DND-41 (cell line): ENCODE data around the gene DNAJC30.

Experiments
- ATAC-seq: fragments of 200-7000 bp; cut with Tn5 transposase; 3 replicates; pipeline ENCODE4 v1.9.1; 2021; ENCODE audit warnings: low read depth; ENCODE audit not compliant: insufficient read depth
- DNase-seq: peaks from one replicate; pipeline ENCODE4 v3.0.0-alpha.2; 2020
- H2AFZ ChIP-seq: 2 replicates; pipeline ENCODE4 v1.6.0; 2012; ENCODE audit warnings: low read depth, low read length
- H3K27ac ChIP-seq: 2 replicates; pipeline ENCODE4 v1.5.1; 2012; ENCODE audit warnings: low read length, inconsistent platforms
- H3K27me3 ChIP-seq: fragments of 200-600 bp; sonication (generic); 2 replicates; pipeline ENCODE4 v1.6.0; 2012; ENCODE audit warnings: low read length, mild to moderate bottlenecking, inconsistent platforms; ENCODE audit not compliant: insufficient read depth, poor library complexity
- H3K36me3 ChIP-seq: 2 replicates; pipeline ENCODE4 v1.5.1; 2012; ENCODE audit warnings: low read length, inconsistent platforms; ENCODE audit not compliant: insufficient read depth
- H3K4me1 ChIP-seq: 2 replicates; pipeline ENCODE4 v1.5.1; 2012; ENCODE audit warnings: mild to moderate bottlenecking, low read length; ENCODE audit not compliant: insufficient read depth
- H3K4me2 ChIP-seq: 2 replicates; pipeline ENCODE4 v1.6.0; 2012; ENCODE audit warnings: mild to moderate bottlenecking, moderate library complexity, low read length, inconsistent platforms; ENCODE audit not compliant: insufficient read depth
- H3K4me3 ChIP-seq, 2 experiments: fragments of 200-600 bp in 1 of 2; shearing (Covaris generic) in 1 of 2; 2 replicates each; pipeline ENCODE4 v1.5.1; 2012 to 2016; ENCODE audit warnings: inconsistent platforms in 2 of 2, low read length in 2 of 2, mild to moderate bottlenecking in 2 of 2, low read depth in 1 of 2, moderate library complexity in 1 of 2
- H3K79me2 ChIP-seq: 2 replicates; pipeline ENCODE4 v1.6.0; 2012; ENCODE audit warnings: low read length, inconsistent platforms; ENCODE audit not compliant: insufficient read depth
- H3K9ac ChIP-seq: 2 replicates; pipeline ENCODE4 v1.6.0; 2012; ENCODE audit warnings: low read depth, mild to moderate bottlenecking, inconsistent platforms, low read length, moderate library complexity
- H3K9me3 ChIP-seq: 2 replicates; pipeline ENCODE4 v1.5.1; 2012; ENCODE audit warnings: low read length, moderate library complexity, mild to moderate bottlenecking, inconsistent platforms; ENCODE audit not compliant: insufficient read depth, severe bottlenecking
- H4K20me1 ChIP-seq: 2 replicates; pipeline ENCODE4 v1.6.0; 2012; ENCODE audit warnings: low read length; ENCODE audit not compliant: insufficient read depth
- EZH2 ChIP-seq: IDR thresholded peaks from 3 replicates; pipeline ENCODE4 v1.6.1; 2012; ENCODE audit warnings: borderline replicate concordance, low read depth, mild to moderate bottlenecking, moderate library complexity, low read length, inconsistent platforms; ENCODE audit not compliant: severe bottlenecking
- TF ChIP-seq, protein P1 (sequence below): IDR thresholded peaks from 2 replicates; pipeline ENCODE4 v1.5.1; 2012; ENCODE audit warnings: borderline replicate concordance, low read length, moderate library complexity, mild to moderate bottlenecking; ENCODE audit not compliant: poor library complexity, severe bottlenecking; ENCODE audit errors: extremely low read depth

Gene DNAJC30

DNA sequence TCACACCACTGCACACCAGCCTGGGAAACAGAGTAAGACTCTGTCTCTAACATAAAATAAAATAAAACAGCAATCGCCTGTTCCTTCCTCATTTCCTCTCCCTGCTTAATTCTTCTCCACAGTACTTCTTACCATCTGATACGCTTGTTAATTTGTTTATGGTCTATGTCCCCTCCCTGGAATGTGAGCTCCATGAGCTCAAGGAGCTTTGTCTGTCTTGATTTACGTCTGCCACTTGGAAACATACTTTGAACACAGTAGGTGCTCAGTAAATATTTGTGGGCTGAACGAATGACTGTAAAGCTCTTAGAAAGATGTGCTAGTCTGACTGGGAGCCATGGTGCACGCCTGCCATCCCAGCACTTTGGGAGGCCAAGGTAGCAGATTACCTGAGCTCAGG is 45.3 kb upstream of the DNAJC30 start:
- TF ChIP-seq EZH2, result no peak
- TF ChIP-seq, protein P1, sequence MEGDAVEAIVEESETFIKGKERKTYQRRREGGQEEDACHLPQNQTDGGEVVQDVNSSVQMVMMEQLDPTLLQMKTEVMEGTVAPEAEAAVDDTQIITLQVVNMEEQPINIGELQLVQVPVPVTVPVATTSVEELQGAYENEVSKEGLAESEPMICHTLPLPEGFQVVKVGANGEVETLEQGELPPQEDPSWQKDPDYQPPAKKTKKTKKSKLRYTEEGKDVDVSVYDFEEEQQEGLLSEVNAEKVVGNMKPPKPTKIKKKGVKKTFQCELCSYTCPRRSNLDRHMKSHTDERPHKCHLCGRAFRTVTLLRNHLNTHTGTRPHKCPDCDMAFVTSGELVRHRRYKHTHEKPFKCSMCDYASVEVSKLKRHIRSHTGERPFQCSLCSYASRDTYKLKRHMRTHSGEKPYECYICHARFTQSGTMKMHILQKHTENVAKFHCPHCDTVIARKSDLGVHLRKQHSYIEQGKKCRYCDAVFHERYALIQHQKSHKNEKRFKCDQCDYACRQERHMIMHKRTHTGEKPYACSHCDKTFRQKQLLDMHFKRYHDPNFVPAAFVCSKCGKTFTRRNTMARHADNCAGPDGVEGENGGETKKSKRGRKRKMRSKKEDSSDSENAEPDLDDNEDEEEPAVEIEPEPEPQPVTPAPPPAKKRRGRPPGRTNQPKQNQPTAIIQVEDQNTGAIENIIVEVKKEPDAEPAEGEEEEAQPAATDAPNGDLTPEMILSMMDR, result no peak
- H3K36me3 ChIP-seq, result no peaks in the 10 kb centered on the region
- H3K27me3 ChIP-seq, result no peaks in the 10 kb centered on the region
- H3K9ac ChIP-seq, result no peak overlapping the region
- no peak overlapping the region for H3K4me2 ChIP-seq
- no peaks in the 10 kb centered on the region for H3K79me2 ChIP-seq
- H3K4me1 ChIP-seq, result no peaks in the 10 kb centered on the region
- ATAC-seq, result no peak
- H3K4me3 ChIP-seq, result no peak overlapping the region
- no peak overlapping the region for H2AFZ ChIP-seq
- H4K20me1 ChIP-seq, result no peaks in the 10 kb centered on the region
- no peak for DNase-seq
- H3K9me3 ChIP-seq, result no peaks in the 10 kb centered on the region
- H3K27ac ChIP-seq, result no peak overlapping the region

DNA sequence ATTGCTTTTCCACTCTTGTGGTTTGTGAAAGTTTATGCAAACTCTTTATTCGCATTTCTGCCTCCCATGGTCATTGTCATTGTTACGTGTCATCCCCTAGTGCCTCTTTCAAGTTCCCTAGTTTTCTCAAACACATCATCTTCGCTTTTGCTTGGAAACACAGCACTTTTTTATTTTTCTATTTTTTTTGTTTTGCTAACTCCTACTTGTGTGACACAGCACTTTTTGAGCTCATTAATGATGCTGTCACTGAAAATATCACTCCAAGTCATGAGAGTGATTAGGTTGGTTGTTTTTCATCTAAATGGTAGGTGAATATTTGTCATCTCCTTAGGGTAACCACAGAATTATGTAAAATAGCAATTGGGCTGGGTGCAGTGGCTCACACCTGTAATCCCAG is 44.7 kb upstream of the DNAJC30 start:
- Histone ChIP-seq H3K27ac (no peak overlapping the region), H2AFZ (no peak overlapping the region), H3K9ac (no peak overlapping the region), H4K20me1 (no peaks in the 10 kb centered on the region), H3K4me1 (no peaks in the 10 kb centered on the region), H3K79me2 (no peaks in the 10 kb centered on the region), H3K4me3 (no peak overlapping the region), H3K36me3 (no peaks in the 10 kb centered on the region), H3K27me3 (no peaks in the 10 kb centered on the region), H3K9me3 (no peaks in the 10 kb centered on the region), H3K4me2 (no peak overlapping the region)
- TF ChIP-seq EZH2, result no peak
- TF ChIP-seq, protein P1, result no peak
- no peak for DNase-seq
- no peak for ATAC-seq

DNA sequence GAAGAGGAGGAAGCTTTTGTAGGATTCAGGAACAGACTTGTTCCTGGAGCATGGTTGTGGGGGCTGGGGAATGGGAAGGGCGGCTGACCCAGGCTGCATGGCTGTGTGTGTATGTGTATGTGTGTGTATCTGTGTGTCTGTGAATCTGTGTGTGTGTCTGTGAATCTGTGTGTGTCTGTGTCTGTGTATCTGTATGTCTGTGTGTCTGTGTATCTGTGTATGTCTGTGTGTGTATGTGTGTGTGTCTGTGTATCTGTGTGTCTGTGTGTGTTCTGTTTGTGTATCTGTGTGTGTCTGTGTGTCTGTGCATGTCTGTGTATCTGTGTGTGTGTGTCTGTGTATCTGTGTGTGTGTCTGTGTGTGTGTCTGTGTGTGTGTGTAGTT is 42.8 kb upstream of the DNAJC30 start:
- DNase-seq (no peak), ATAC-seq (peak; percentile 30)
- no peaks in the 10 kb centered on the region for H3K9me3 ChIP-seq
- H3K9ac ChIP-seq, result no peak overlapping the region
- H3K4me3 ChIP-seq, result no peak overlapping the region
- H3K36me3 ChIP-seq, result no peaks in the 10 kb centered on the region
- TF ChIP-seq, protein P1, result no peak
- no peak for TF ChIP-seq EZH2
- H3K4me2 ChIP-seq, result no peak overlapping the region
- H2AFZ ChIP-seq, result no peak overlapping the region
- H3K27me3 ChIP-seq, result no peaks in the 10 kb centered on the region
- no peaks in the 10 kb centered on the region for H3K79me2 ChIP-seq
- 0 out of 2 replicates have a peak, but pooled peaks cover 4% of the 10 kb centered on the region for H4K20me1 ChIP-seq
- no peak overlapping the region for H3K27ac ChIP-seq
- no peaks in the 10 kb centered on the region for H3K4me1 ChIP-seq

DNA sequence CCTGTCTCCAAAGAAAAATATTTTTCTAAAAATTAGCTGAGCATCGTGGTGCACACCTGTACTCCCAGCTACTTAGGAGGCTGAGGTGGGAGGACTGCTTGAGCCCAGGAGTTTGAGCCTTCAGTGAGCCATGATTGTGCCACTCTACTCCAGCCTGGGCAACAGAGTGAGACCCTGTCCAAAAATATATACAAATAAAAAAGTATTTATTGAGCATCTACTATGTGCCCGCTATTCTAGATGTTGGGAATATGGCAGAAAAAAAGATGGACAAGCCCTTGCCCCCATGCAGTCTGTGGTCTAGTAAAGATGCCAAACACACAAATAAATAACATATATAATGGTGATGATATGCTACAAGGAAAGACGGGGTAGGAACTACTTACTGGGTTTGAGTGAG is 40.6 kb upstream of the DNAJC30 start:
- no peaks in the 10 kb centered on the region for H3K4me1 ChIP-seq
- no peak overlapping the region for H2AFZ ChIP-seq
- ATAC-seq (no peak), DNase-seq (no peak)
- no peak overlapping the region for H3K9ac ChIP-seq
- H3K27me3 ChIP-seq, result no peaks in the 10 kb centered on the region
- no peaks in the 10 kb centered on the region for H3K36me3 ChIP-seq
- TF ChIP-seq, protein P1, result no peak
- TF ChIP-seq EZH2, result no peak
- no peaks in the 10 kb centered on the region for H3K9me3 ChIP-seq
- peaks cover 11% of the 10 kb centered on the region; the same call in 1 of the 2 replicates for H4K20me1 ChIP-seq
- no peak overlapping the region for H3K4me2 ChIP-seq
- H3K79me2 ChIP-seq, result no peaks in the 10 kb centered on the region
- H3K4me3 ChIP-seq, result no peak overlapping the region
- H3K27ac ChIP-seq, result no peak overlapping the region
